Smooth muscle cell (in vitro differentiated cells): ENCODE results near the gene GJC2. TPM values are rescaled to one million over a fixed set of nuclear protein-coding genes. Genes with fewer than 3 reads are reported as not detected.

Source experiments
- DNase-seq: peaks from one replicate; lab custom pipeline; 2025; ENCODE audit not compliant: unreplicated experiment; lab: John Stamatoyannopoulos, UW
- H2AFZ ChIP-seq: fragments of 200-600 bp; sonication (generic); 2 replicates; pipeline ENCODE4 v1.6.0; 2016; ENCODE audit warnings: antibody characterized with exemption, low read depth, mild to moderate bottlenecking
- H3F3A ChIP-seq: fragments of 200-600 bp; sonication (generic); 2 replicates; pipeline ENCODE4 v1.6.0; 2017; ENCODE audit warnings: antibody characterized with exemption, low read depth
- H3K27ac ChIP-seq: fragments of 200-600 bp; sonication (generic); 2 replicates; pipeline ENCODE4 v1.5.1; 2016; ENCODE audit warnings: low read depth, mild to moderate bottlenecking
- H3K27me3 ChIP-seq: fragments of 200-600 bp; sonication (generic); 2 replicates; pipeline ENCODE4 v1.6.1; 2016; ENCODE audit warnings: low read depth, mild to moderate bottlenecking
- H3K36me3 ChIP-seq: fragments of 200-600 bp; sonication (generic); 2 replicates; pipeline ENCODE4 v1.5.1; 2016; ENCODE audit warnings: low read depth
- H3K4me1 ChIP-seq: fragments of 200-600 bp; sonication (generic); 2 replicates; pipeline ENCODE4 v1.5.1; 2016; ENCODE audit warnings: low read depth
- H3K4me2 ChIP-seq: fragments of 200-600 bp; sonication (generic); 2 replicates; pipeline ENCODE4 v1.6.0; 2016; ENCODE audit warnings: mild to moderate bottlenecking
- H3K4me3 ChIP-seq: fragments of 200-600 bp; sonication (generic); 2 replicates; pipeline ENCODE4 v1.5.1; 2016; ENCODE audit warnings: mild to moderate bottlenecking
- H3K79me2 ChIP-seq: fragments of 200-600 bp; sonication (generic); 2 replicates; pipeline ENCODE4 v1.6.0; 2016; ENCODE audit warnings: low read depth, mild to moderate bottlenecking
- H3K9ac ChIP-seq: fragments of 200-600 bp; sonication (generic); 2 replicates; pipeline ENCODE4 v1.6.0; 2016; ENCODE audit warnings: low read depth
- H3K9me3 ChIP-seq: fragments of 200-600 bp; sonication (generic); replicated peaks from 2 replicates; pipeline ENCODE4 v1.5.1; 2016; ENCODE audit warnings: low read depth
- H4K20me1 ChIP-seq: fragments of 200-600 bp; sonication (generic); 2 replicates; pipeline ENCODE4 v1.6.0; 2016; ENCODE audit warnings: low read depth
- WGBS: methylation state at CpG from one replicate; pipeline ENCODE4 v1.1.7; 2016; ENCODE audit warnings: low lambda C conversion rate; 5-methylcytosine and 5-hydroxymethylcytosine counted together
- polyA plus RNA-seq: library from polyadenylated mRNA; unstranded; fragments of >200 nt; fragmentation: Nextera tagmentation; extraction: Ambion mirVana; gene quantifications from 2 replicates; pipeline ENCODE4 v1.2.1, GENCODE V29; 2016
- total RNA-seq: library from RNA; depleted of rRNA; stranded (reverse); fragments of >200 nt; gene quantifications from 2 replicates; pipeline ENCODE4 v1.2.3, GENCODE V29; 2014
- TF ChIP-seq, protein P1 (sequence below): fragments of 200-600 bp; sonication (generic); IDR thresholded peaks from 2 replicates; pipeline ENCODE4 v1.5.1; 2017; ENCODE audit warnings: borderline replicate concordance, mild to moderate bottlenecking, antibody characterized with exemption; ENCODE audit not compliant: insufficient read depth, poor library complexity, severe bottlenecking

GJC2 gene
- total and polyA plus RNA-seq, 2 experiments from 2014 or later, result 0.29 TPM; not detected in 1

DNA sequence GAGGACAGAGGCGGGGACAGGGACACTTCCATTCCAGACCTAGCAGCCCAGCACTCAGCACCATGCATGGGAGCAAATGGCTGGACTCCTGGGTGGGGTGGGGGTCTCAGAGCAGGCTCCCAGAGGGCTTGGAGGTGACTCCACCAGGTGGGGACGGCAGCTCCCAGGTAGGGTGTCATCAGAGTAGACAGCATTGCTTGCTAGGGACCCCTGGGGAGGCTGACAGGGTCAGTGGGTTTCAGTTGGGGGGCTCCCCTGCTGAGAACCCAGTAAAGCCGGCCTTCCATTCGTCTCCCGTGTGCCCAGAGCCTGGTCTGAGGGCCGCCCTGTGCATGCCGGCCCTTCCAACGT lies 4.8 kb upstream of the GJC2 start:
- no peak overlapping the region for H3K9ac ChIP-seq
- 98% methylated on average over 7 of the region's 8 CpGs for WGBS

DNA sequence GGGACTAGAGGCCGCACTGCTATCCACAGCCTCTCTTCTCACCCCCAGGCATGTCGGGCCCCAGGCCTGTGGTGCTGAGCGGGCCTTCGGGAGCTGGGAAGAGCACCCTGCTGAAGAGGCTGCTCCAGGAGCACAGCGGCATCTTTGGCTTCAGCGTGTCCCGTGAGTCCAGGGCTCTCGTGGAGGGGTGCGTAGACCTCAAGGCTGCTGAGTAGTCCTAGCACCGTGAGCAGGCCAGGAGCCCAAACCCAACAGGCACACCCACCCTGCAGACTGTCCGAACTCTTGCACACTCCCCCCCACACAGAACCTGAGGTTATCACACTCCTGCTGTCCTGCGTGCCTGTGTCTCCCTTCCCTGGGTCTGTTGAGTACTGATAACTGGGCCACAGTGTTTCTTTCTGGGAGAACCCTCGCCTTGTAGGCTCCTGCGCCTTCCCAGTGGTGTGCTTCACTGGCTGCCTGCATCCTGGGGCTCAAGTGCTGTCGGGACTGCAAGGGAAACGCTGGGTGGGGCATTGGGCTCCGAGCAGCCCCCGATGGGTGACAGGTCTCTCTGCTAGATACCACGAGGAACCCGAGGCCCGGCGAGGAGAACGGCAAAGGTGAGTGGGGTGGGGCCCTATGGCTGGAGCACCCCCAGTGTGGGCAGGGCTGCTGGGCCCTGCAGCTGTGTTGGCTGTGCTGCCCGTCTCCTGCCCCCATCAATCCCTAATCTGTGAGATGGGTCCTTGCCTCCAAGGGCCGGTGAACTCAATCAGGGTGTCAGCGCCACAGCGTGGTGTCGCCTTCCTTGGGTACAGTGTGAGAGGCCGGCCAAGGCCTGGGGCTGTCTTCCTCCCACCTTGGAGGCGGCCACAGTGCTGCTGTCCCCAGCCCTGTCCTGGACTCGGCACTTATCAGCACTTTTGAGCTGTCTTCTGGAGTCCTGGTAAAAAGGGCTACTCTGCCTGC lies 4.0 kb upstream of the GJC2 start:
- TF ChIP-seq, protein P1, sequence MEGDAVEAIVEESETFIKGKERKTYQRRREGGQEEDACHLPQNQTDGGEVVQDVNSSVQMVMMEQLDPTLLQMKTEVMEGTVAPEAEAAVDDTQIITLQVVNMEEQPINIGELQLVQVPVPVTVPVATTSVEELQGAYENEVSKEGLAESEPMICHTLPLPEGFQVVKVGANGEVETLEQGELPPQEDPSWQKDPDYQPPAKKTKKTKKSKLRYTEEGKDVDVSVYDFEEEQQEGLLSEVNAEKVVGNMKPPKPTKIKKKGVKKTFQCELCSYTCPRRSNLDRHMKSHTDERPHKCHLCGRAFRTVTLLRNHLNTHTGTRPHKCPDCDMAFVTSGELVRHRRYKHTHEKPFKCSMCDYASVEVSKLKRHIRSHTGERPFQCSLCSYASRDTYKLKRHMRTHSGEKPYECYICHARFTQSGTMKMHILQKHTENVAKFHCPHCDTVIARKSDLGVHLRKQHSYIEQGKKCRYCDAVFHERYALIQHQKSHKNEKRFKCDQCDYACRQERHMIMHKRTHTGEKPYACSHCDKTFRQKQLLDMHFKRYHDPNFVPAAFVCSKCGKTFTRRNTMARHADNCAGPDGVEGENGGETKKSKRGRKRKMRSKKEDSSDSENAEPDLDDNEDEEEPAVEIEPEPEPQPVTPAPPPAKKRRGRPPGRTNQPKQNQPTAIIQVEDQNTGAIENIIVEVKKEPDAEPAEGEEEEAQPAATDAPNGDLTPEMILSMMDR, result no peak
- Histone ChIP-seq H3K36me3 (no peaks in the 10 kb centered on the region), H3K27ac (no peak overlapping the region), H2AFZ (no peak overlapping the region), H3K79me2 (peaks cover 51% of the 10 kb centered on the region), H3K4me2 (no peak overlapping the region), H3K9me3 (no peaks in the 10 kb centered on the region), H3K27me3 (no peaks in the 10 kb centered on the region), H3K9ac (no peak overlapping the region), H4K20me1 (peaks cover 94% of the 10 kb centered on the region), H3K4me1 (peaks cover 19% of the 10 kb centered on the region), H3K4me3 (no peak overlapping the region), H3F3A (no peaks in the 10 kb centered on the region)
- WGBS, result 97% methylated on average over 31 of the region's 31 CpGs
- no peak for DNase-seq

More for the DNA sequence above, 4.8 kb upstream of the GJC2 start:
- Histone ChIP-seq H3K4me2 (no peak overlapping the region), H3K4me3 (no peak overlapping the region), H3K27me3 (no peaks in the 10 kb centered on the region), H3K79me2 (peaks cover 56% of the 10 kb centered on the region), H3K9me3 (no peaks in the 10 kb centered on the region), H2AFZ (no peak overlapping the region), H3K27ac (no peak overlapping the region), H3F3A (no peaks in the 10 kb centered on the region), H4K20me1 (peaks cover 94% of the 10 kb centered on the region), H3K4me1 (peaks cover 20% of the 10 kb centered on the region), H3K36me3 (no peaks in the 10 kb centered on the region)
- DNase-seq, result no peak
- TF ChIP-seq, protein P1, result no peak

DNA sequence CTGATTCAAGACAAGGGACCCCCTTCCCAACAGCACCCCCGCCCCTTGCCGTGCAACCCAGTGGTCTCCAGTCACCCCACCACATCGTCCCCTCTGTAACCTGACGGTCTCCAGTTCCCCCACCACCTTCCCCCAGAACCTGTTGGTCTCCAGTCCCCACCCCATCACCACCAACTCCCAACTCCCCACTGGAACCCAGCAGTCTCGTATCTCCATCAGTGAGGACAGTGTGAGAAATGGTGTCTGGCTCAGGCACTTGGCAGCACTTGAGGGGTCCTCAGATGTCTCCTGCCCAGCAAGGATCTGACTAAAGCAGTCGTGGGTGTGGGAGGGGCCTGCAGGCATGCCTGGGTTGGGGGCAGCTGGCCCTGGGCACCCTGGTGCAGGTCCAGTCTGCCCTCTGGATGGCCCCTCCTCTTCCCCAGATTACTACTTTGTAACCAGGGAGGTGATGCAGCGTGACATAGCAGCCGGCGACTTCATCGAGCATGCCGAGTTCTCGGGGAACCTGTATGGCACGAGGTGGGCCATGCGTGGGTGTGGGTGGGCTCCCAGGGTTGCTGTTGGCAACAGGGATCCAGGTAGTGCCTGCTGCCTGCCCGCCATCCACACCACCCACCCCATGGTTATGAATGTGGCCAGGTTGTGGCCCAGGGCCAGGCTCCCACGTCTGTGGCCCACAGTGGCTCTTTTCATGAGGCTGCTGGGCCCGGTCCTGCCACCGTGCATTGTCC lies 3.1 kb upstream of the GJC2 start:
- peaks cover 10% of the 10 kb centered on the region for H3K4me1 ChIP-seq
- no peak overlapping the region for H2AFZ ChIP-seq
- H3K79me2 ChIP-seq, result peaks cover 42% of the 10 kb centered on the region
- no peak overlapping the region for H3K4me3 ChIP-seq
- no peak overlapping the region for H3K9ac ChIP-seq
- H3F3A ChIP-seq, result no peaks in the 10 kb centered on the region
- peaks cover 92% of the 10 kb centered on the region for H4K20me1 ChIP-seq
- no peaks in the 10 kb centered on the region for H3K36me3 ChIP-seq
- H3K9me3 ChIP-seq, result no peaks in the 10 kb centered on the region
- 88% methylated on average over 18 of the region's 18 CpGs for WGBS
- H3K4me2 ChIP-seq, result no peak overlapping the region
- H3K27ac ChIP-seq, result no peak overlapping the region
- H3K27me3 ChIP-seq, result no peaks in the 10 kb centered on the region
- no peak for DNase-seq
- TF ChIP-seq, protein P1, result no peak
